Measurements from ENCODE around the gene CACNA1H.

The CACNA1H gene

DNA sequence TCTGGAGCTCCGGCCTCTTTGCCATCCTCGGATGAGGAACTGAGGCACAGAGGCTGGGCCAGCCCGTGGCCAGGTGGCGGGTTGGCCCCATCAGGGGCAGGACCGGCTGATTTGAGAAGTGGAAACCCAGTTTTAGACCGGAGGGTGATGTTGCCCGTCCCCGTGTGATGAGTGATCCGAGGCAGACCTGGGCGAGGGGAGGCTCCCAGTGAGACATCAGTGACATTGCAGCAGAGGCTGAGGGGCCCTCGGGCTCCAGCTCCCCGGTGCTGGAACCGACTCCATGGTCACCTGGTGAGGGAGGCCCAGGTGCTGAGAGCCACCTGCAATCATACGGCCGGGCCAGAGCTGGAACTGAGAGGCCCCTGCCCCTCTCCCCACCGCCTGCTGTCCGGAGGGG lies 26.9 kb upstream of the CACNA1H start:
- no peak overlapping the region for H3K27ac ChIP-seq
- no peak overlapping the region for H3K9ac ChIP-seq
- no peak for TF ChIP-seq Cebpa-rat (IDR thresholded peaks at IDR 0.05)
- no peak overlapping the region for H3K4me2 ChIP-seq
- no peak overlapping the region for H3K4me3 ChIP-seq
- H3K27me3 ChIP-seq: peaks cover 1 to 18% (median 9%) of the 10 kb centered on the region in 11 experiments; a peak in 12 of 22 replicates
- no peaks in the 10 kb centered on the region for H3K36me3 ChIP-seq
- peaks cover 0 to 85% (median 12%) of the 10 kb centered on the region in 11 experiments; a peak in 13 of 22 replicates for H4K20me1 ChIP-seq
- no peaks in the 10 kb centered on the region for H3K9me3 ChIP-seq (replicated peaks in 1 of 11)
- H3K4me1 ChIP-seq: peaks cover 0 to 13% (median 7%) of the 10 kb centered on the region in 10 experiments; a peak in 12 of 20 replicates

DNA sequence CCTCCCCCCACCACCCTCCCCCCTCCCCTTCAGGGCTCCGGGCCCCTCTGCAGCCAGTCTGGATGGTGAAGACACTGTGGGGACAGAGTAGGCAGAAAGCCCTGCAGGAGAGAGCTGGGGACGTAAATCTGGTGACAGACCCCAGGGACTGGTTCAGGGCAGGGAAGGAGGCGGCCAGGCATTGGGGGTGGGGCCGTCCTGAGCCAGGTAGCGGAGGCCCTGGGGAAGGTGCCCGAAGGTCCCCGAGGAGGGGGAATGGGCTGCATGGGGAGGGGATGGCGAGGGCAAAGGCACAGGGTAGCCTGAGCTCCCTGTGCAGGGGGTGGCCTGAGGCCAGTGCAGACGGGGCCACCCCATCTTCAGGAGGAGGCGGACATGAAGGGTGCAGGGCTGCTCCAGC lies 26.3 kb upstream of the CACNA1H start:
- Histone ChIP-seq H4K20me1 (peaks cover 0 to 79% (median 8%) of the 10 kb centered on the region in 11 experiments; a peak in 13 of 22 replicates), H3K27me3 (peaks cover 0 to 18% (median 9%) of the 10 kb centered on the region in 11 experiments; a peak in 10 of 22 replicates), H3K4me2 (no peak overlapping the region), H3K4me3 (no peak overlapping the region), H3K4me1 (peaks cover 0 to 8% (median 2%) of the 10 kb centered on the region in 10 experiments; a peak in 10 of 20 replicates), H3K27ac (no peak overlapping the region), H3K9ac (no peak overlapping the region), H3K9me3 (replicated peaks in 1 of 11) (no peaks in the 10 kb centered on the region), H3K36me3 (no peaks in the 10 kb centered on the region)
- TF ChIP-seq Cebpa-rat (IDR thresholded peaks at IDR 0.05): no peak

DNA sequence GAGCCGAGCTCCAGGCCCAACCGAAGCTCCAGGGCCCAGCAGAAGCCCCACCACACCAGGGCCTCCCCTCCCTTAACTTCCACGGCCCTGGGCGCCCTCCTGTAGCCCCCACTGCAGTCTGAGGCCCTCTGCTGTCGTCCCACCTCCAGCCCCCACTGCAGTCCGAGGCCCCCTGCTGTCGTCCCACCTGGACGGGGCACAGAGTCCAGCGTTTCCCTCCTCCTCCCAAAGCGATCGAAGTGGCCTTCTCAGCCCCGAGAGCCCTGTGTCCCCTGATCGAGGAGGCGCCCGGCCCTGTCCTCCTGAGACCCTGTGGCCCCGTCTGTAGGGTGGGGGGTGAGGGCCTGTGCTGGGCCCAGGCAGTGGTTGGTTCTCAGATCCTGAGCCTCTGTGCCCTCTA lies 25.8 kb upstream of the CACNA1H start:
- Histone ChIP-seq H3K27me3 (peaks cover 0 to 18% (median 9%) of the 10 kb centered on the region in 11 experiments; a peak in 10 of 22 replicates), H3K9ac (no peak overlapping the region), H3K4me3 (no peak overlapping the region), H3K4me1 (peaks cover 0 to 7% (median under 1%) of the 10 kb centered on the region in 10 experiments; a peak in 7 of 20 replicates), H3K9me3 (replicated peaks in 1 of 11) (no peaks in the 10 kb centered on the region), H3K36me3 (no peaks in the 10 kb centered on the region), H4K20me1 (peaks cover 0 to 74% (median 4%) of the 10 kb centered on the region in 11 experiments; a peak in 9 of 22 replicates), H3K4me2 (no peak overlapping the region), H3K27ac (no peak overlapping the region)
- no peak for TF ChIP-seq Cebpa-rat (IDR thresholded peaks at IDR 0.05)

DNA sequence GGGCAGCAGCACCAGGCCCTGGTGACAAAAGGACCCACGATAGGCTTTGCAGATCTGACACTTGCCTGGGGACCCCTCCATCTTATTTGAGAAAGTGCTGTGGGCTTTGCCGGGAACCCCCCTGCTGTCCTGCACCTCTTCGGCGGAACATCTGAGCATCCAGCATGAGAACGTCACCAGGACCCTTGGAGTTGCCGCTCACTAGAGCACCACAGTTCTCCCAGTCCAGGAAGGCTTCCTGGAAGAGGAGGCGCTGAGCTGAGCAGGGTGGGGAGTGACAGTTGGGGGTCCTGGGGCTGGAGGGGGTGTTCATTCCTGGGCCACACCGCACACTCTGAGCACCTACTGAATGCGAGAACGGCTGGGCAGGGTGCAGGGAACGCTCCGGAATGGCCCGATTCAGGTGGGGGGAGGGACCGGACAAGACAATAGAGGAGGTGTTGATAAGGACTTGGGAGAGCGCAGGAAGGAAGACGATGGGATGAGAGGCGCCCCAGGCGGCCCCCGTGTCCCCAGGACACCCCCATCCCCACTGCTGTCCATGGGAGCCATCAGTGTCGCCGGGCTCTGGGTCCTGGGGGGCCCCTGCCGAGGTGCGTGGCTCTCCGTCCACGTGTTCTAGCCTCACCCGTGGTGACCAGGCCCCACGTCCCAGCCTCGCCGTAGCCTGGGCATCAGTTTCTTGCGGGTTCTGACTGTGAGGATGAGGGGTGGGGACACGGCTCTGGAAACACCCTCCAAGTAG lies 24.8 kb upstream of the CACNA1H start:
- Histone ChIP-seq H3K4me1 (peaks cover 0 to 14% (median 8%) of the 10 kb centered on the region in 10 experiments; a peak in 14 of 20 replicates), H3K9ac (no peak overlapping the region), H3K4me2 (no peak overlapping the region), H3K36me3 (no peaks in the 10 kb centered on the region), H3K4me3 (no peak overlapping the region), H4K20me1 (peaks cover 0 to 71% (median 0%) of the 10 kb centered on the region in 11 experiments; a peak in 8 of 22 replicates), H3K9me3 (replicated peaks in 1 of 11) (no peaks in the 10 kb centered on the region), H3K27ac (no peak overlapping the region), H3K27me3 (peaks cover 4 to 25% (median 13%) of the 10 kb centered on the region in 11 experiments; a peak in 14 of 22 replicates)
- no peak for TF ChIP-seq Cebpa-rat (IDR thresholded peaks at IDR 0.05)

DNA sequence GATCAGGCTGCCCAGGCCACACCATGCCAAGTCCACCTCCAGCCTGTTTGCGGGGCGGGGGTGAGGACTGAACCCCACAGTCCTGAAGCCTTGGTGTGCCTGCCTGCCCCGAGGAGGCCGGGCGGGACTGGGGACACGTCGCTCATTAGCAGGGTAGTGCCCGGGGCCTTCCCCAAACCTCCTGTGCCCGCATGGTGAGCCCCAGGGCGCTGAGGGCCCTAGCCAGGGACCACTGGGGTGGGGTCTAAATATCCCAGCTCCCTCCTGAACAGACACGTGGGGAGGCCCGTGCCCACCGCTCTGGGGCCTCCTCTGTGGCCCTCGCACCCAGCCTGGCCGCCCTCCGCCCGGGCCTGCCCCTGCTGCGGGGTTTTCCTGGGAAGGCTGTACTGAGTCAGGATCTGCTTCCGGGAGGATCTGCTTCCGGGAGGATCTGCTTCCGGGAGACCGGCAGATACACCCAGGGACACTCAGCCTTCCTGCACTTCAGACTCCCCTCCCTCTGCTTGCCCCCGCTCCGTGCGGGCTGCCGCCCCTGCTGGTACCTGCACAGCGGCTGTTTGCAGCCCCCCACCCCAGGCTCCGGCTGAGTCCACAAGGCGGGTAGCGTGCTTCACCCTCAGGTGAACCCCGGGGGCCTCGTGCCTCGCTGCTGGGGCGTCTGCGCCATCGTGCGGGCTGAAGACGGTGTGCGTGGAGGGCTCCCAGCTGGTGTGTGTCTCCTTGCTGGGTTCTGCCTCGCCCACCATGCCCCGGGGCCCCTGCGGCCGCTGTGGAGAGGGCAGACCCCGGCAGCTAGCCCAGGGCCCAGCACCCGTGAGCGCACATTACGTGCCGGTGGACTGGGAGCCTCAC lies 23.6 kb upstream of the CACNA1H start:
- H4K20me1 ChIP-seq: peaks cover 0 to 70% (median 3%) of the 10 kb centered on the region in 11 experiments; a peak in 9 of 22 replicates
- peaks cover 0 to 25% (median 18%) of the 10 kb centered on the region in 10 experiments; a peak in 14 of 20 replicates for H3K4me1 ChIP-seq
- no peaks in the 10 kb centered on the region for H3K9me3 ChIP-seq (replicated peaks in 1 of 11)
- H3K4me3 ChIP-seq: no peak overlapping the region
- H3K4me2 ChIP-seq: no peak overlapping the region; a peak in 1 of 22 replicates
- no peak overlapping the region for H3K9ac ChIP-seq
- no peaks in the 10 kb centered on the region for H3K36me3 ChIP-seq
- peaks cover 9 to 34% (median 23%) of the 10 kb centered on the region in 11 experiments; a peak in 18 of 22 replicates for H3K27me3 ChIP-seq
- TF ChIP-seq Cebpa-rat (IDR thresholded peaks at IDR 0.05): no peak
- H3K27ac ChIP-seq: no peak overlapping the region

DNA sequence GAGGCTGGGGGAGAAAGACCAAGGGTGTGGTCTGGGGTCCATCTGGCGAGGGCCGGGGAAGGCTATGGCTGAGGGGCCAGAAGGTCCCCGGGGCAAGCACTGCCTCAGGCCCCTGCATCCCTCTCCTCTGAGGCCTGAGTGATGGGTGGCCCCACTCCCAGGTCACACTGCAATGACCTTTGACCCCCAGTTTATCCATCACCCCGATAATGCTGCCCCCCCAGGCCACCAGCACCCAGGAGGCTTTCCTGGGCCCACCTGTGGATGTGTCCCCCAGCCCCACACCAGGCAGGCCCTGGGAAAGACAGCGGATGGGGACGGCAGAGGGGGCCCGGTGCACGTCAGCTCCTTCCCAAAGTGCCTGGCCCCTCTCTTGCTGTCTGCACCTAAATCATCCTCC lies 22.5 kb upstream of the CACNA1H start:
- H3K9ac ChIP-seq: no peak overlapping the region
- no peaks in the 10 kb centered on the region for H3K9me3 ChIP-seq (replicated peaks in 1 of 11)
- peaks cover 0 to 25% (median 18%) of the 10 kb centered on the region in 10 experiments; a peak in 14 of 20 replicates for H3K4me1 ChIP-seq
- H3K36me3 ChIP-seq: no peaks in the 10 kb centered on the region
- H3K4me3 ChIP-seq: no peak overlapping the region
- no peak for TF ChIP-seq Cebpa-rat (IDR thresholded peaks at IDR 0.05)
- H3K4me2 ChIP-seq: no peak overlapping the region; a peak in 1 of 22 replicates
- H3K27me3 ChIP-seq: peaks cover under 1 to 27% (median 19%) of the 10 kb centered on the region in 11 experiments; a peak in 17 of 22 replicates
- peaks cover 0 to 59% (median 0%) of the 10 kb centered on the region in 11 experiments; a peak in 9 of 22 replicates for H4K20me1 ChIP-seq
- no peak overlapping the region for H3K27ac ChIP-seq

DNA sequence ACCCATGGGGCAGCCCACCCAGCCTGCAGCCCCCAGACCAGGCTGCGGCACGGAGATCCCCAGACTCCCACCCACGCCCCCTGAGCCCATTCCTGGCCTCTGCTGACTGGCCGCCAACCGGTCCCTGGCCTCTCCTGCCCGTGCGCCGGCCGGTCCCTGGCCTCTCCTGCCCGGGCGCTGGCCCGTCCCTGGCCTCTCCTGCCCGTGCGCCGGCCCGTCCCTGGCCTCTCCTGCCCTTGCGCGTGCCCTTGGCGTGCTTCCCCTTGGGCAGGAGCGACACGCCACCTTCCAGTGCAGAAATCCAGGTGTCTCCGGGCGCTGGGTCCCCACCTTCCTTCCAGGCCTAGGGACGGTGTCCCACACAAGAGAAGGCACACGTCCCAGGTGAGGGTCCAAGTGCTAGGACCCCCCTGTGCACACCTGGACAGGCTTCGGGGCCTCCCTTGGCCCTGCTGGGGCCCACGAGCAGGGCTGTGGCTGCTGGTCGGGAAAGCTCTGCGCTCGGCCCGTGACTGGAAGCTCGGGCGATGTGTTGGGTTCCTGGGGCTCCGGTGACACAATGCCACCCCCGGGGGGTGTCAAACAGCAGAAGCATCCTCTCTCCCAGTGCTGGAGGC lies 21.4 kb upstream of the CACNA1H start:
- Histone ChIP-seq H3K36me3 (no peaks in the 10 kb centered on the region), H4K20me1 (peaks cover 0 to 60% (median 0%) of the 10 kb centered on the region in 11 experiments; a peak in 6 of 22 replicates), H3K27me3 (peaks cover 0 to 20% (median 14%) of the 10 kb centered on the region in 11 experiments; a peak in 17 of 22 replicates), H3K27ac (no peak overlapping the region), H3K9ac (peak overlapping the region in 1 of 11 experiments; percentile 24; a peak in 1 of 22 replicates), H3K4me1 (peaks cover 0 to 25% (median 18%) of the 10 kb centered on the region in 10 experiments; a peak in 14 of 20 replicates), H3K4me3 (no peak overlapping the region), H3K9me3 (replicated peaks in 1 of 11) (no peaks in the 10 kb centered on the region), H3K4me2 (peak overlapping the region in 1 of 11 experiments; percentile 68; a peak in 2 of 22 replicates)
- TF ChIP-seq Cebpa-rat (IDR thresholded peaks at IDR 0.05): no peak

DNA sequence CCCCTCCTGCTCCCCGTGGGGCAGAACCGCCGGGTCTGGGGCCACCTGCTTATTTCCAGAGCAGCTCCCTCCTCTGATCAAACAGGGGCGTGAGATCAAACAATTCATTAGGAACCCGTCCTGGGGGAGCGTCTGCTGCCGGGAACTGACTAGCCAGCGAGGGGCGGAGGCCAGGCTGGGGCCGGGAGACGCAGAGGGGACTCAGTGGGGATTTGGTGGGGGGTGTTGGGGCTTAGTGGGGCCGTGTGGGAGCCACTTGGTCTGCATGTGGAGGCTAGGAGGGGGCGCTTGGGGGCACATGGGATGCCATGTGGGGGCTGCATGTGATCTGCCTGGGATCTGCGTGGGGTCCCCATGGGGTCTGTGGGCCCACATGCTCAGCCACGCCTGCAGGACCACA lies 20.5 kb upstream of the CACNA1H start:
- H3K4me1 ChIP-seq: peaks cover 0 to 25% (median 18%) of the 10 kb centered on the region in 10 experiments; a peak in 14 of 20 replicates
- H3K9ac ChIP-seq: no peak overlapping the region
- H3K4me2 ChIP-seq: peak overlapping the region in 7 of 11 experiments; percentile 35 to 68 (median 62); a peak in 11 of 22 replicates
- no peaks in the 10 kb centered on the region for H3K36me3 ChIP-seq
- H3K27ac ChIP-seq: no peak overlapping the region
- TF ChIP-seq Cebpa-rat (IDR thresholded peaks at IDR 0.05): no peak
- H3K9me3 ChIP-seq (replicated peaks in 1 of 11): no peaks in the 10 kb centered on the region
- H3K4me3 ChIP-seq: no peak overlapping the region
- H4K20me1 ChIP-seq: peaks cover 0 to 52% (median 0%) of the 10 kb centered on the region in 11 experiments; a peak in 6 of 22 replicates
- H3K27me3 ChIP-seq: peaks cover 0 to 16% (median 14%) of the 10 kb centered on the region in 11 experiments; a peak in 16 of 22 replicates

All from BLaER1 treated with 17β-estradiol and CSF1 and Interleukin-3, amounts not matched to agents 10 nM and 100 nM (cell line).